IMR-90 (cell line): ENCODE data around the gene GRM4. TPM values are rescaled to one million over a fixed set of nuclear protein-coding genes. Genes with fewer than 3 reads are reported as not detected.

ENCODE experiments used
- ATAC-seq: fragments of 200-7000 bp; cut with Tn5 transposase; 2 replicates; pipeline ENCODE4 v1.9.1; 2020; ENCODE audit warnings: low read depth, mild to moderate bottlenecking, moderate library complexity
- BruUV-seq: library from RNA; stranded (reverse); fragments of 400-500 nt; replicated peaks from 2 replicates; lab custom pipeline; 2021; lab: Mats Ljungman, UMichigan
- CTCF ChIA-PET: fragments of 300-600 bp; formaldehyde crosslinking; extraction: SDS; loops from one replicate; lab custom pipeline; 2021; ENCODE audit warnings: antibody characterized with exemption; lab: Yijun Ruan, JAX
- POLR2A ChIA-PET: fragments of 300-600 bp; sonication (Branson Sonifier 250); formaldehyde crosslinking; loops from one replicate; lab custom pipeline; 2022; ENCODE audit warnings: antibody characterized with exemption; ENCODE audit not compliant: unreplicated experiment; lab: Charles Lee
- DNase-seq: peaks from one replicate; pipeline ENCODE4 v3.0.0; 2013
- H2AFZ ChIP-seq: replicated peaks from 2 replicates; pipeline ENCODE3; 2013; ENCODE audit warnings: low read length, mild to moderate bottlenecking; ENCODE audit not compliant: poor library complexity
- H2AK5ac ChIP-seq: 2 replicates; pipeline ENCODE4 v1.6.1; 2013; ENCODE audit warnings: low read depth, low read length, inconsistent platforms
- H2AK9ac ChIP-seq: replicated peaks from 2 replicates; pipeline ENCODE3; 2013; ENCODE audit warnings: mild to moderate bottlenecking, low read depth, low read length, moderate library complexity; ENCODE audit not compliant: poor library complexity
- H2BK120ac ChIP-seq: 2 replicates; pipeline ENCODE4 v1.6.1; 2013; ENCODE audit warnings: low read depth, low read length, inconsistent platforms
- H2BK15ac ChIP-seq: 3 replicates; pipeline ENCODE4 v1.6.1; 2013; ENCODE audit warnings: low read depth, low read length, inconsistent platforms
- H2BK20ac ChIP-seq: 2 replicates; pipeline ENCODE4 v1.6.1; 2013; ENCODE audit warnings: low read depth, mild to moderate bottlenecking, inconsistent platforms, low read length, moderate library complexity
- H2BK5ac ChIP-seq: 2 replicates; pipeline ENCODE4 v1.6.1; 2013; ENCODE audit warnings: mild to moderate bottlenecking, low read depth, low read length, inconsistent platforms; ENCODE audit not compliant: poor library complexity, severe bottlenecking
- H3K14ac ChIP-seq: replicated peaks from 2 replicates; pipeline ENCODE4 v1.6.1; 2013; ENCODE audit warnings: low read depth, low read length, inconsistent platforms
- H3K18ac ChIP-seq: 2 replicates; pipeline ENCODE4 v1.6.1; 2013; ENCODE audit warnings: low read depth, low read length, control low read depth
- H3K23ac ChIP-seq: 2 replicates; pipeline ENCODE4 v1.6.1; 2013; ENCODE audit warnings: low read depth, low read length, inconsistent platforms
- H3K27ac ChIP-seq: 2 replicates; pipeline ENCODE4 v1.5.1; 2013; ENCODE audit warnings: mild to moderate bottlenecking, control low read depth, low read length; ENCODE audit not compliant: insufficient read depth
- H3K27me3 ChIP-seq: 2 replicates; pipeline ENCODE4 v1.6.1; 2013; ENCODE audit warnings: low read length; ENCODE audit not compliant: control insufficient read depth, insufficient read depth
- H3K36me3 ChIP-seq: 2 replicates; pipeline ENCODE4 v1.6.1; 2013; ENCODE audit warnings: low read length, mixed read lengths; ENCODE audit not compliant: control insufficient read depth, insufficient read depth
- H3K4ac ChIP-seq: 2 replicates; pipeline ENCODE4 v1.6.1; 2013; ENCODE audit warnings: low read depth, low read length, inconsistent platforms
- H3K4me1 ChIP-seq: 2 replicates; pipeline ENCODE4 v1.6.1; 2013; ENCODE audit warnings: low read length, mixed read lengths; ENCODE audit not compliant: control insufficient read depth, insufficient read depth
- H3K4me2 ChIP-seq: 2 replicates; pipeline ENCODE4 v1.6.1; 2013; ENCODE audit warnings: low read depth, mild to moderate bottlenecking, control low read depth, low read length, moderate library complexity
- H3K4me3 ChIP-seq: 2 replicates; pipeline ENCODE4 v1.5.1; 2013; ENCODE audit warnings: low read depth, mild to moderate bottlenecking, control low read depth, low read length, moderate library complexity; ENCODE audit not compliant: insufficient read depth
- H3K56ac ChIP-seq: 2 replicates; pipeline ENCODE4 v1.6.1; 2013; ENCODE audit warnings: low read length, inconsistent platforms; ENCODE audit not compliant: insufficient read depth; ENCODE audit errors: extremely low read depth
- H3K79me1 ChIP-seq, 2 experiments: 2 replicates each; pipeline ENCODE4 v1.6.1; 2013; ENCODE audit warnings: low read length in 2 of 2, inconsistent platforms in 1 of 2, low read depth in 1 of 2
- H3K9ac ChIP-seq: 2 replicates; pipeline ENCODE4 v1.6.1; 2013; ENCODE audit warnings: low read depth, low read length, control low read depth
- H3K9me1 ChIP-seq: 2 replicates; pipeline ENCODE4 v1.6.1; 2013; ENCODE audit warnings: low read length, inconsistent platforms; ENCODE audit not compliant: insufficient read depth
- H3K9me3 ChIP-seq: 2 replicates; pipeline ENCODE4 v1.6.1; 2013; ENCODE audit warnings: low read length; ENCODE audit not compliant: control insufficient read depth, insufficient read depth
- H4K20me1 ChIP-seq: 2 replicates; pipeline ENCODE4 v1.6.1; 2013; ENCODE audit warnings: low read length, inconsistent platforms; ENCODE audit not compliant: insufficient read depth
- H4K5ac ChIP-seq: 2 replicates; pipeline ENCODE4 v1.6.1; 2013; ENCODE audit warnings: mild to moderate bottlenecking, low read depth, low read length, control low read depth
- H4K8ac ChIP-seq, 2 experiments: 2 replicates each; pipeline ENCODE4 v1.6.1; 2013; ENCODE audit warnings: low read depth in 2 of 2, low read length in 2 of 2, control low read depth in 1 of 2, inconsistent platforms in 1 of 2
- H4K91ac ChIP-seq: 2 replicates; pipeline ENCODE4 v1.6.1; 2013; ENCODE audit warnings: low read depth, low read length, inconsistent platforms; ENCODE audit not compliant: insufficient read depth
- BHLHE40 ChIP-seq: fragments of 150-350 bp; IDR thresholded peaks from 2 replicates; pipeline ENCODE4 v1.6.1; 2016; ENCODE audit warnings: mild to moderate bottlenecking, low read depth, low read length
- CEBPB ChIP-seq: IDR thresholded peaks from 2 replicates; pipeline ENCODE4 v1.6.1; 2012; ENCODE audit warnings: low read depth, low read length, improper control_type of control experiment
- WGBS, 2 experiments: methylation state at CpG; one replicate each; pipeline versions ENCODE4 v1.1.5 to v1.1.7; 2013; ENCODE audit warnings: missing lambda C conversion rate in 2 of 2; ENCODE audit not compliant: insufficient read length in 1 of 2; ENCODE audit errors: extremely low coverage in 2 of 2; 5-methylcytosine and 5-hydroxymethylcytosine counted together
- dilution Hi-C: fragments of 300-500 bp; cut with HindIII; formaldehyde crosslinking; loops from one replicate; pipeline ENCODE4 v1.14.3; 2018; ENCODE audit warnings: low sequenced_read_pairs; ENCODE audit not compliant: unreplicated experiment
- in situ Hi-C: fragments of 300-500 bp; cut with MboI; formaldehyde crosslinking; loops from 3 replicates; pipeline ENCODE4 v1.14.3; 2019; ENCODE audit warnings: low sequenced_read_pairs, inconsistent platforms, mixed read lengths
- intact Hi-C: fragments of 100-400 bp; cut with micrococcal nuclease; formaldehyde crosslinking; loops from 2 replicates; pipeline ENCODE4 v1.10.0; 2022
- polyA plus RNA-seq, 3 experiments: library from polyadenylated mRNA; depleted of rRNA; stranded (reverse); fragments of >200 nt; gene quantifications; 2 replicates each; pipeline ENCODE4 v1.2.3, GENCODE V29; 2012; ENCODE audit warnings: low replicate concordance in 1 of 3
- total RNA-seq: library from RNA; depleted of rRNA; stranded (reverse); fragments of >200 nt; gene quantifications from 2 replicates; pipeline ENCODE4 v1.2.3, GENCODE V29; 2012
- TF ChIP-seq, protein P1 (sequence below): conservative IDR thresholded peaks from 2 replicates; pipeline ENCODE4 v1.5.1; 2012; ENCODE audit warnings: mild to moderate bottlenecking, low read depth, low read length, improper control_type of control experiment

GRM4 gene
- total and polyA plus RNA-seq, 2 of the 4 experiments (the other 2 are of a cell fraction) = 0.02 TPM; not detected in 1

DNA sequence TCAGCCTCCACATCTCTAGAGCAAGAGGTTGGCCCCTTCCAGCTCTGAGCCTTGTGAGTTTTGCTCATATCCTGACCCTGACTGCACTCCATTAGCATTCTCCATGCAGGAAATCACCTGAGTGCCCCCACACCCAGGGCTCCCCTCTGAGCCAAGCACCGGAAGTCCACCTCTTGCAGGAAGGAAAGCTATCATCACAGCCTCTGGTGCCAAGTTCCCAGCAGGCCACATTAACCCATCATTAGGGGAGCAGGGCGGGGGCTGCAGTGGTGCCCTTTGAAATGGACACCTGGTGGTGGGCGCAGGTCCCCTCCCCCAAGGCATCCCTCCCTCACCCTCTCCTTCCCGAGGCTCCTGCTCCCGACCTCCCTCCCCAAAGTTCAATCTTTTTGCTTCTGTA, 16.1 kb downstream of the GRM4 start:
- no peak for ATAC-seq
- H3K9ac ChIP-seq = no peak overlapping the region
- intact Hi-C loops (no loop called here), dilution Hi-C loops (no loop called here), in situ Hi-C loops (no loop called here)
- H2AFZ ChIP-seq = no peak overlapping the region
- no peak overlapping the region for H4K8ac ChIP-seq
- no TSS peak for BruUV-seq
- no peaks in the 10 kb centered on the region for H3K4me1 ChIP-seq
- no peak overlapping the region for H2BK20ac ChIP-seq
- no peak overlapping the region for H2AK9ac ChIP-seq
- POLR2A ChIA-PET = no interaction called here
- H4K20me1 ChIP-seq = no peaks in the 10 kb centered on the region
- WGBS, 2 experiments = 0% methylated on average over 5 of the region's 5 CpGs; no CpG with 5 or more reads in 1 of the 2 experiments
- no peak overlapping the region for H4K5ac ChIP-seq
- no peak overlapping the region for H2BK5ac ChIP-seq
- H2AK5ac ChIP-seq = no peak overlapping the region
- no peak overlapping the region for H3K4me3 ChIP-seq
- no peak overlapping the region for H3K27ac ChIP-seq
- H3K4ac ChIP-seq = no peak overlapping the region
- H3K18ac ChIP-seq = no peak overlapping the region
- TF ChIP-seq BHLHE40 = no peak
- no peak for TF ChIP-seq CEBPB
- TF ChIP-seq, protein P1, sequence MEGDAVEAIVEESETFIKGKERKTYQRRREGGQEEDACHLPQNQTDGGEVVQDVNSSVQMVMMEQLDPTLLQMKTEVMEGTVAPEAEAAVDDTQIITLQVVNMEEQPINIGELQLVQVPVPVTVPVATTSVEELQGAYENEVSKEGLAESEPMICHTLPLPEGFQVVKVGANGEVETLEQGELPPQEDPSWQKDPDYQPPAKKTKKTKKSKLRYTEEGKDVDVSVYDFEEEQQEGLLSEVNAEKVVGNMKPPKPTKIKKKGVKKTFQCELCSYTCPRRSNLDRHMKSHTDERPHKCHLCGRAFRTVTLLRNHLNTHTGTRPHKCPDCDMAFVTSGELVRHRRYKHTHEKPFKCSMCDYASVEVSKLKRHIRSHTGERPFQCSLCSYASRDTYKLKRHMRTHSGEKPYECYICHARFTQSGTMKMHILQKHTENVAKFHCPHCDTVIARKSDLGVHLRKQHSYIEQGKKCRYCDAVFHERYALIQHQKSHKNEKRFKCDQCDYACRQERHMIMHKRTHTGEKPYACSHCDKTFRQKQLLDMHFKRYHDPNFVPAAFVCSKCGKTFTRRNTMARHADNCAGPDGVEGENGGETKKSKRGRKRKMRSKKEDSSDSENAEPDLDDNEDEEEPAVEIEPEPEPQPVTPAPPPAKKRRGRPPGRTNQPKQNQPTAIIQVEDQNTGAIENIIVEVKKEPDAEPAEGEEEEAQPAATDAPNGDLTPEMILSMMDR = no peak
- CTCF ChIA-PET = no interaction called here
- H3K14ac ChIP-seq = no peak overlapping the region
- H4K91ac ChIP-seq = no peak overlapping the region
- H3K9me1 ChIP-seq = no peaks in the 10 kb centered on the region
- no peaks in the 10 kb centered on the region for H3K9me3 ChIP-seq
- no peak overlapping the region for H2BK120ac ChIP-seq
- H3K23ac ChIP-seq = no peak overlapping the region
- DNase-seq = no peak
- no peak overlapping the region for H2BK15ac ChIP-seq
- peaks cover 32% of the 10 kb centered on the region for H3K27me3 ChIP-seq
- no peak overlapping the region for H3K4me2 ChIP-seq
- H3K56ac ChIP-seq = no peak overlapping the region
- H3K36me3 ChIP-seq = no peaks in the 10 kb centered on the region
- H3K79me1 ChIP-seq = no peaks in the 10 kb centered on the region
